GM19099 (cell line): Measurements from ENCODE around the gene CCN5.

Experiments used
- POLR2A ChIP-seq: IDR thresholded peaks from 3 replicates; pipeline ENCODE4 v1.6.1; 2011; ENCODE audit warnings: low read depth; ENCODE audit not compliant: insufficient read length; ENCODE audit errors: extremely low read depth

CCN5 gene, protein sequence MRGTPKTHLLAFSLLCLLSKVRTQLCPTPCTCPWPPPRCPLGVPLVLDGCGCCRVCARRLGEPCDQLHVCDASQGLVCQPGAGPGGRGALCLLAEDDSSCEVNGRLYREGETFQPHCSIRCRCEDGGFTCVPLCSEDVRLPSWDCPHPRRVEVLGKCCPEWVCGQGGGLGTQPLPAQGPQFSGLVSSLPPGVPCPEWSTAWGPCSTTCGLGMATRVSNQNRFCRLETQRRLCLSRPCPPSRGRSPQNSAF

DNA sequence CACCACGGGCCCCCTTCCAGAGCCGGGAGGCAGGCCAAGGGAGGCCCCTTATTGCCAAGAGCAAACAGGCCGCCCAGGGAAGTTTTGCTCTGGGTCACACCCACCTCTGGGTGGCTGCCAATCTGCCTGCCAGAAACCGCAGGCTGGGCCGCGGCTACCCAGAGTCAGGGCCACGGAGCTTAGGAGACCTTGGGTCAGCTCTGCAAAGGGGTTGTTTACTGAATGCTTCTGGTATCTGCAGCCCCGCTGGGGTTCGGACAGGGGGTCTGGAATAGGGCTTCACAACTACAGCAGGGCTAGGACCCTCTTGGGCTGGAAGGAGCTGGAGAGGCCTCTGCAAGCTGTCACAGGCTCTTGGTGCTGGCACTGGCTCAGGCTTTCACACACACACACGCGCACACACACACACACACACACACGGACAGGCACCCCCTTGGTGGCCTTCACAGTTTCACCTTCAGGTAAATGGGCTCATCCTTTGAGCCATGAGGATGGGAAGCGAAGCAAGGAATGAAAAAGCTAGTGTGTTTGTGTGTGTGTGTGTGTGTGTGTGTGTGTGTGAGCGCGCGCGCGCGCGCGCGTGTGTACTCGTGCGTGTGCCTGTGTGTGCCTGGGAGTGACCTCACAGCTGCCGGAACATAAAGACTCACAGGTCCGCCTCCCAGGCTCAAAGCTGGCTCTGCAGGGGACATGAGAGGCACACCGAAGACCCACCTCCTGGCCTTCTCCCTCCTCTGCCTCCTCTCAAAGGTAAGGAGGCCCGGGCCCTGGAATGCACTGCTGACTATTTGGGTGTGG lies at the start of gene CCN5:
TSS of gene CCN5 (plus strand) at position 669 of the 798 bp plus-strand sequence. CDS start at position 691, 22 bp downstream.
- no peak for TF ChIP-seq POLR2A

DNA sequence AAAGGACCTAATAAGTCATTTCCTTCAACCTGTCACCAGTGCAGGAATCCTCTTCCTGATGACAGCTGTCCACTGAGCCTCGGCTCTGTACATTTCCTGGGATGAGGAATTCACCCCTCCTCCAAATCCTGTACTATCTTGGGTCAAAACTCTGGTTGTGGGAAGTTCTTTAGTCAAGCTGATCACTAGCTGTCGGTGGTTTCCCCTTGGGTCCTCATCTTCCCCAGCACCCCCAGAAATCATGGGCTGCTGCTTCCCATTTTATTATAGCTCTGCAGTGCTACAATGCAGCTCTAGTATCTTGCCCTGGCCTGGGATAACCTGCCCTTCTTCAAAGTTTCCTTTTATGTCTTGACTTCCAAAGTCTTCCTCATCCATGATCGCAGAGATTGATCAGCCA lies 49.1 kb upstream of the CCN5 start:
- no peak for TF ChIP-seq POLR2A

DNA sequence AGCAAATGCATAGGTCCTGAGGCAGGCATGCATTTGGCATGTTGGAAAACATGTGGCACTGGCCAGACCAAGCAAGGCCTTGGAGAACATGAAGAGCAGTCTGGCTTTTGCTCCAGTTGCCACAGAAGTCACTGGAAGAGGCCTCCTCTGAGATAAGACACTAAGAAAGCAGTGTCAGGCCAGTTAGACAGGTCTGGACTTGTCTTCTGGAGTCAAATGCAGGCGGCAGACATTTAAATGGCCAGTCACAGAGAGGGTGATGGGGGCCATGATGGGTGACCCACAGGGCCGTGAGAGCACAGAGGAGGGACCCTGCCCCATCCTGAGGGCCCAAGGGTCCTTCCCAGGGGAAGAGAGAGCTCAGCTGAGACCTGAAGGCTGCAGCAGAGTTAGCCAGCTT lies 36.9 kb upstream of the CCN5 start:
- no peak for TF ChIP-seq POLR2A

DNA sequence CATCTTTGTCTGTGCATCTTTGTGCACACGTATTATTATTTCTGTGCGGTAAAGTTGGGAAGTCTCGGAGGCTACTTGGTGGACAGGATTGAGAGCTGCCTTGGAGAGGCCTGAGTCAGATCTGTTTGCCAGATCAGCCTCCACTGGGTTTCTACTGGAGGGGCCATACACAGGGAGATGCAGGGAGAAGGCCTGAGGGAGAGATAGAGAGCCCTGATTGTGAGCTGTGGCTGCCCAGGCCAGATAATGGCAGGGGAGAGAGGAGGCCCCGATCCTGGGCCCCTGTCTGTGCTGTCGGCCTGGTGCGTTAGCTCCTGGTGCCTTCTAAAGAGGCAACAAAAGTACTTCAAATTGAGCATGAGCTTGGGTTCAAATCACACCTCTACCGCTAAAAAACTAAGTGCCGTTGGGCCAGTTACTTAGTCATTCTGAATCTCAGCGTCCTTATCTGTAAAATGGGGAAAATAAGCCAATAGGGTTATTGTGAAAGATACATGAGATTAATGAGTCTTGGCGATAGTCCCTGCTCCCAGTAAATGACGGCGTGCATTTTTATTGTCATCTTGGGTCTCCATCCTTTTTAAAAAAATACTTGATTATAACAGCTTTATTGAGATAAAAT lies 36.1 kb upstream of the CCN5 start:
- TF ChIP-seq POLR2A, result no peak

DNA sequence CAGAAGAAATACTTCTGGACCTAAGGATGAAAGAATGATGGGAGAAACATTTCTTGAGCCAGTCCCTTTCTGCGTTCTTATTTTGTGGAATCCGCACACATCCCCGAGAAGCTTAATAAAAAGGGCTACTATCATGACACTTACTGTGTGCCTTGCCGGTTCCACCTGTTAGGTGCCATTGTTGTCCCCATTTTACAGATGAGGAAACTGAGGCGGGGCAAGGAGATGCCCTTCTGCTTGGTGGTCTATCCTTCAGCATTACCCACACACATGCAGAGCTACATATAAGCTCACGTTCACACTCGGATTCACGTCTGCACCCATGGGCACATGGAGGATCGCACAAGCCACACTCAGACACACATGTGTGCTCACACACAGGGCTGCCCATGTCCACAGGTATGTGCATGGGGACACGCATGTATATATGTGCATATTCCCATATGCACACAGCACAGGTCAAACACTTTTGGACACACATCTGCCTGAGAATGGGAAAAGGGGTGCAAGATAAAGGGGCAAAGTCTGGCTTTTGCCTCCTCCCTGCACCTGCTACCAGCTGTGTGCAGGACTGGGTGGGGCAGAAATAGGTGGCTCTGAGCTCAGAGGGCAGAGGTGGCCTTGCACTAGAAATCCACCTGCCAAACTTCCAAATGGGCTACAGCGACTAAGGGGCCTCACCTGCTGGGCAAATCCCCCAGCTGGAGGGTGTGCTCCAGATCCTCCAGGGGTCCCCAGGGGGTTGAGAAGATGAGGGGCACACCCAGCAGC lies 33.2 kb upstream of the CCN5 start:
- TF ChIP-seq POLR2A, result no peak

DNA sequence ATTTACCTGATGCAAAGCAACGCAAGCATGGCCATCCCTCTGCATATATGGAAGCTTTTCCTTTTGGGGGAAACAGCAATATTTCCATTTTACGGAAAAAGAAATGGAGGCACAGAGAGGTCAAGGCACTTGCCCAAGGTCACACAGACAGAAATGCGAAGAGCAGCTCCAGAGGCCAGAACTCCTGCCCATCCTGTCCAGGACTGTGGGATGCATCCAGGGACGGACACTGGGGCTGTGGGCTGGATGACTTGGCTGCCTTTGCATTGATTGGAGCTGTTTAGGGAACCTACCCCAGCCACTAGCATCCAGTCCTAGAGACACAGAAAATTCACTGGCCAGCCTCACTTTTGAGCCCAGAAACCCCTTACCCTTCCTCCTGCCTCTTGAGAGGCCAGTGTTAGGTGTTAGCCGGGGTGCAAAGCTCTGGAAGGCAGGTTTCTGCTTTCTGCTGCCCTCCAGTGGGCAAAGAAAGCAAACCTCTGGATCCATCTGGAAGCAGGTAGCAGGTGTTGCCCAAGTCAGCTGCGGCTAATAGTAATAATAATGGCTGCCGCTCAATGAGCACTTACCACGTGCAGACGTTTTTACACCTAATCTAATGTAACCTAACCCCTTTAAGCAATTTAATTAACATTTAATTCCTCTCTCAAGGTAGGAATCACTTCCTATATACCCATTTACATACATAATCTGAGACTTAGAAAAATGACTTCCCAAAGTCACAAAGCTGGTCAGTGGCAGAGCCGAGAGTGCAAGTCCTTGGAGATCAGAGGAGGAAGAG lies 31.7 kb upstream of the CCN5 start:
- no peak for TF ChIP-seq POLR2A

DNA sequence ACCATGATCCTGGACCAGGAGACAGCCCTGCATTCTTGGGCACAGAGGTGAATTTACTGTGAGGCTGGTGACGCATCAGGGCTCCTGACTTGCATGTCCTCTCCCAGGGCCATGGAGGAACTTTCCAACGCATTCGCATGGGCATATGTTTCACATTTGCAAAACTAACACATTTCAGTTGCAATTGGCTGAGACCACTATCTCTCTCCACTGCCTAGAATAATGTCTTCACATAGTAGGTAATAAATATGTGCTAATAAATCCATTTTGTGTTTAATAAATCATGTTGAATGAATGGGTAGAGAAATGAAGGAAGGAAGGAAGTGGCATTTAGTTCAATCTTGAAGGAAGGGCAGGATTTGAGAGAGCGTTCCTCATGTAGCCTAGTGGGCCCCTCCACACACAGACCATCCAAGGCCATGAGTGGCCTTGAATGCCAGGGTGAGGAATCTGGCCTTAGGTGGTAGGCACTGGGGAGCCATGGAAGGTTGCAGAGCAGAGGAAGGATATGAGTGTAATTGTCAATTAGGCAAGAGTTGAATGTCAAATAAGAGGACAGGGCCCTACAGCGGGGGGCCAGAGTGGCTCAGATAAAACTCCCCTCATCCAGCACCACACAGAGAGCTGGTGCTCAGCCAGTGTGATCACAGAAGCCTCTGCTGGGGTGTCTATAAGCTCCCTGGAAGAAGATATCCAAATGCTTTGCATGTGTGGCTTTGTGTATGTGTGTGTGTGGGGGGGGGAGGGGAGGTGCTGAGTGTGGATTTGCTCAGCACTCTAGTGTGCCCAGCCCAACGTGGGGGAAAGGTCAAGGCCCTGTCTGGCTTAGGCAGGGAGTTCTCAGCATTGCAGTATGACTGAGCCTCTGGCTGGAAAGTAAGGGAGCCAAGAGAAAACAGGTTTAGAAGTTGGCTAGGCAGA lies 30.9 kb upstream of the CCN5 start:
- TF ChIP-seq POLR2A, result no peak

DNA sequence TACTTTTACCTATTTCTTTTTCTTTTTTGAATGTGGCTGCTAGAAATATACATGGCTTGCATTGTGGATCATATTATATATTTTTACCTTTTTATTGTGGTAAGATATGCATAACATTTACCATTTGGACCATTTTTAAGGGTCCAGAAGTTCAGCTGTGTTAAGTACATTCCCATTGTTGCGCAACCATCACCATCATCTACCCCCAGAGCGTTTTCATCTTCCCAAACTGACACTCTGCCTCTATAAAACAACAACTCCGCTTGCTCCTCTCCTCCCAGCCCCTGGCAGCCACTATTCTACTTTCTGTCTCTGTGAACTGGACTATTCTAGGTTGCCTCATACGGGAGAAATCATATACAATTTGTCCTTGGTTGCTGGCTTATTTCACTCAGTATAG lies 28.2 kb upstream of the CCN5 start:
- TF ChIP-seq POLR2A, result no peak

DNA sequence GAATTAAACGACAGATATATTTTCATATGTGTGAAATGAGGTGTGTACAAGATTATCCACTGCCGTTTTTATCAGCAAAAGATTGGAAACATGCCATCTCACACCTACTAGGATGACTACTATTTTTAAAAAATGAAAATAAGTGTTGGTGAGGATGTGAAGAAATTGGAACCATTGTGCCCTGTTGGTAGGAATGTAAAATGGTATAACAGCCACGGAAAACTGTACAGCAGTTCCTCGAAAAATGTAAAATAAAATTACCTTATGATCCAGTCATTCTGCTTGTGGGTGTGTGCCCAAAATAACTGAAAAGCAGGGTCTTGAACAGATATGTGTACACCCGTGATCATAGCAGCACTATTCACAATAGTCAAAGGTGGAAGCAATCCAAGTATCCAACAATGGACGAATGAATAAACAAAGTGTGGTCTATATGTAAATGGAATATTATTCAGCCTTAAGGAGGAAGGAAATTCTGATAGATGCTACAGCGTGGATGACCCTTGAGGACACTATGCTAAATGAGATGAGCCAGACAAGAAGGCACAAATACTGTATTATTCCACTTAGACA lies 27.0 kb upstream of the CCN5 start:
- no peak for TF ChIP-seq POLR2A

DNA sequence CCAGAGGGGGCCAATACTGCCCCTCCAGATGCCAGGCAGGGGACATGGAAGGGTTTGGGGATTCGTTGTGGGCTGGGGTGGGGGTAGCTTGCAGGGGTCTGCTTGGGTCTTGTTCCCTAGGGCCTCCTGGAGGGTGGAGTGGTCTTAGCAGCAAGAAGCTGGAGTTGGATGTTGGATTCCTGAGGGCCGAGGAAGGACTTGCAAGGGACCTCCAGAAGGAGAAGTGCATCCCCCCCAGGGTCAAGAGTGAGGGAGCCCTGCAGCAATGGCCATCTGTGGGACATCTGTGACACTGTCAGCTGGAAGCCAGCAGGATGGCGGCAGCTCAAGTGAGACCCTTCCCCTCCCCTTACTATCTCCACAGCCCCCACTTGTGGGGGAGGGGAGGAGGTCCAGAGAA lies 25.4 kb upstream of the CCN5 start:
- TF ChIP-seq POLR2A, result no peak

DNA sequence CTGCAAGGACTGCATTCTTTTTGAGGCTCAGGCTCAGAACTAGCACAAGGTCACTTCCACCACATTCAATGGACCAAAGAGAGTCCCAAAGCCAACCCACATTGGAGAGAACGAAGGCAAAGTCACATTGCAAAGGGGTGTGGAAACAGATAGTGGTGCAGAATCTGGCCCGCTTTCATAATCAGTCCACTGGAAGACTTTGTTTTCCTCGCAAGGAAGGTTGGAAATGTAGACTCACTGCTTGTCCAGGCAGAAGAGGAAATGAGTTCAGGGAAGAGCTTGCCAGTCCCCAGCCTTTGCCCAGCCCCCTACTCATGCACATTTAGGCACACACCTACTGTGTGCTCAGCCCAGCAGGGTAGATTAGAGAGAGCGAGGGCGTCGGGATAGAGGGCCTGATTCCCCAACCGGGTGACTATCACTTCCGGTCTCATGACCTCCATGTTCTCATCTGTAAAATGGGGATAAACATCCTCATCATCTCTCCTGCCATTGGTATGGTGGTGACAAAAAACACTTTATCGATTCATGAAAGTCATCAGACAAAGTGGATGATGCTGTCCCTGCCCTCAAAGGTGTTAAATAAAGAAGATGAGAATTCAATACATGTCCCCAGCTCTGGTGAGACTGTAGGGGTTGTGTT lies 24.3 kb upstream of the CCN5 start:
- no peak for TF ChIP-seq POLR2A
